Activated T-cell treated with anti-CD3 and anti-CD28 coated beads, Interleukin-2, amount 50 U/mL, for 4 hours (primary cell): Measurements from ENCODE around the gene FERMT2. TPM values are rescaled to one million over a fixed set of nuclear protein-coding genes. Genes with fewer than 3 reads are reported as not detected.
"Not testable (repeated sequence)": the region's sequence is repeated elsewhere in the genome, so short reads cannot be mapped to it uniquely, and the experiment has no call there.

ENCODE experiments used
- ATAC-seq, 2 donors: fragments of 200-7000 bp; cut with Tn5 transposase; one replicate each; pipeline ENCODE4 v1.10.0; 2021
- DNase-seq: peaks from one replicate; pipeline ENCODE4 v3.0.0-alpha.2; 2020
- H3K27me3 Mint-ChIP-seq: one replicate; pipeline ENCODE4 v1.8.0; 2021; ENCODE audit warnings: low read depth, mixed read lengths
- H3K36me3 Mint-ChIP-seq: one replicate; pipeline ENCODE4 v1.8.0; 2022; ENCODE audit warnings: mixed read lengths; ENCODE audit not compliant: insufficient read depth
- H3K4me1 Mint-ChIP-seq: one replicate; pipeline ENCODE4 v1.8.0; 2021; ENCODE audit warnings: low read depth, mixed read lengths
- H3K4me3 Mint-ChIP-seq: one replicate; pipeline ENCODE4 v1.8.0; 2021; ENCODE audit warnings: mild to moderate bottlenecking, moderate library complexity, mixed read lengths
- H3K9me3 Mint-ChIP-seq: one replicate; pipeline ENCODE4 v1.8.0; 2021; ENCODE audit warnings: mixed read lengths
- total RNA-seq, 3 donors: library from RNA; stranded (reverse); gene quantifications; one replicate each; pipeline ENCODE4 v1.2.1, GENCODE V29; 2021

The FERMT2 gene
- total RNA-seq, 3 donors from 2014 or later = 0.94 to 1.9 (median 1.6) TPM

DNA sequence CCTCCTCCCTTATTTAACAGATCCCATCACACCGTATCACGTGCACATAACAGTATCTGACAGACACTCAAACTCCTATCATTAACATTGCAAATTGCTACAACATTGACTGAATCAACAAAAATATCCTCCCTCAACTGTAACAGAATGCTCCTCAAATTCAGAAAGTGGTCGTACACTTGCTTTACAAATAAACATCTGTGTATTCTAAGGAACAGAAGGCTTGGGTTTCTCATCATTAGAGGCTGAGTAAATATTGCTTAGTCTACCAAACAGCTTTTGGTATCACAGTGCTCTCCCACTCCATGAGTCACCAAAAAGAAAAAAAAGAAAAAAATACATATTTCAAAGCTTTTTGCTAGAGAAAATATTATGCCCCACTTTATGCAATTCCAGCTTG lies 23.9 kb downstream of the FERMT2 start:
- Mint-ChIP-seq H3K36me3 (no peaks in the 10 kb centered on the region), H3K27me3 (peaks cover 3% of the 10 kb centered on the region), H3K4me3 (no peak overlapping the region), H3K4me1 (peaks cover 3% of the 10 kb centered on the region), H3K9me3 (no peaks in the 10 kb centered on the region)
- DNase-seq = no peak
- no peak for ATAC-seq

DNA sequence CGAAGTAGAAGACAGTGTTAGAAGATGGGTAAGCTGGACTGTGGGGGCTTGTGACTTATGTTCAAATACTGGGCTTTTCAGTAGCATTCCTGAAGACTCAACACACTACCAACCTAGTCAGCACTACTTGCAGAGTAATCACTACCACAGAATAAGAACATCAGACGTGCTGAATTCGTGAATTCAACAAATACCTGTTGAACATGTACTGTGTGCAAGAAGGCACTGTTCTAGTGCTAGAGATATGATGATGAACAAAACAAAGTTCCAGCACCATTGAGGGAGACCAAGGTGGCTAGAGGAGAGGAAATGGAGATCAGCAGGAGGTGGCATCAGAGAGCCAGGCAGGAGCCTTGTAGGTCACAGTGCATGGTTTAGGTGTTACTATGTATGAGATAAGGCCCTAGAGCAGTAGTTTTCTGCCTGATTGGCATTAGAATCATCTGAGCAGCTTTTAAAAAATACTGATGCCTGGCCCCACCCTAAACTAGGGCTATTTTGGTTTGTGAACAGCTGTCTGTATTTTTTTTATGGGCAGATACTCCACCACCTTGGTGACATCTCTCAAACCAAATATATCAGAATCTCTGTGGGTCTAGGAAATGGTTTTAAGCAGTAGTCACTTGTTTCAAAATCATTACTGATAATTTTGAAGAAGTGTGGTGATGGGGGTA lies 26.8 kb downstream of the FERMT2 start:
- Mint-ChIP-seq H3K4me3 (no peak overlapping the region), H3K27me3 (peaks cover 3% of the 10 kb centered on the region), H3K36me3 (no peaks in the 10 kb centered on the region), H3K4me1 (peaks cover 14% of the 10 kb centered on the region), H3K9me3 (no peaks in the 10 kb centered on the region)
- ATAC-seq = no peak
- no peak for DNase-seq

DNA sequence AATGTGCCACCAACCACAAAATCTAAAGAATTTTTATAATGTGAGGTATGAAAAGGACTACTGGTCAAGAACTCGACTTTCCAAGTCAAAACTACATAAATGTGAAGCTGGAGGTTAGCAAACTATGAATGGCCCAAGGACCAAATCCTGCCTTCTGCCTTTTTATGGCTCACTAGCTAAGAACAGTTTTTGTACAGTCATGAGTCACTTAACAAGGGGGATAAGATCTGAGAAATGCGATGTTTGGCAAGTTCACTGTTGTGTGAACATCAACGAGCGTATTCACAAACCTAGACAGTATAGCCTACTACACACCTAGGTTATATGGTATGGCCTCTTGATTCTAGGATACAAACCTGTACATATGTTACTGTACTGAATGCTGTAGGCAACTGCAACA lies 28.2 kb downstream of the FERMT2 start:
- ATAC-seq (no peak), DNase-seq (no peak)
- Mint-ChIP-seq H3K36me3 (no peaks in the 10 kb centered on the region), H3K4me3 (no peak overlapping the region), H3K9me3 (no peaks in the 10 kb centered on the region), H3K4me1 (peaks cover 26% of the 10 kb centered on the region), H3K27me3 (peaks cover 3% of the 10 kb centered on the region)

DNA sequence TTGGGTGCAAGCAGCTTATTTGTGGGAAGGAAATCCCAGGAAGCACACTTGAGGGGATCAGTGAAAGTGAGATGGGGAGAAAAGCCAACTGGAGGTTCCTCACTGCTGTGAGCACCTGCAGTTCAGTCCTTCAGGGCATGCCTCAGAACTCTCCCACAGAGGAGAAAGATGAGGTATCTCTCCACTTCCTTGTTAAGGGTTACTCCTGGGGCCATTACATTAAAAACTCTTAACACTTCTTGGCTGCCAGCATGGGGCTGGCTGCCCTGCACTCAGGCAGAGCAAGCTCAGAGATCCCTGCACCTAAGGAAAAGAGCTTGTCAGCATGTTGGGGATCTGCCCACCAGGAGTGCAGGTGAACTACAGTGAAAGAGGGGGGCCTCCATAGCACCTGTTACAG lies 28.8 kb downstream of the FERMT2 start:
- Mint-ChIP-seq H3K4me3 (no peak overlapping the region), H3K4me1 (peaks cover 30% of the 10 kb centered on the region), H3K27me3 (peaks cover 3% of the 10 kb centered on the region), H3K9me3 (no peaks in the 10 kb centered on the region), H3K36me3 (no peaks in the 10 kb centered on the region)
- ATAC-seq (no peak), DNase-seq (no peak)

DNA sequence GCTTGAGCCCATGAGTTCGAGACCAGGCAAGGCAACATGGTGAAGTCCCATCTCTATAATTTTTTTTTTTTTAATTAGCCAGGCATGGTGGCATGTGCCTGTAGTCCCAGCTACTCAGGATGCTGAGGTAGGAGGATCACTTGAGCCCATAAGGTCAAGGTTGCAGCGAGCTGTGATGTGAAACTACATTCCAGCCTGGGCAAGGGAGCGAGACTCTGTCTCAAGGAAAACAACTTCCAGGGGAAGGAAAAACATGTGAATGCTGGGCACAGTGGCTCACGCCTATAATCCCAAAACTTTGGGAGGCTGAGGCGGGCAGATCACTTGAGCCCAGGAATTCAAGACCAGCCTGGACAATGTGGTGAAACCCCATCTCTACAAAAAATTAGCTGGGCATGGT lies 30.4 kb downstream of the FERMT2 start:
- not testable (repeated sequence) for H3K27me3 Mint-ChIP-seq, H3K9me3 Mint-ChIP-seq, ATAC-seq, H3K36me3 Mint-ChIP-seq, H3K4me3 Mint-ChIP-seq, DNase-seq
- peaks cover 31% of the 10 kb centered on the region for H3K4me1 Mint-ChIP-seq

DNA sequence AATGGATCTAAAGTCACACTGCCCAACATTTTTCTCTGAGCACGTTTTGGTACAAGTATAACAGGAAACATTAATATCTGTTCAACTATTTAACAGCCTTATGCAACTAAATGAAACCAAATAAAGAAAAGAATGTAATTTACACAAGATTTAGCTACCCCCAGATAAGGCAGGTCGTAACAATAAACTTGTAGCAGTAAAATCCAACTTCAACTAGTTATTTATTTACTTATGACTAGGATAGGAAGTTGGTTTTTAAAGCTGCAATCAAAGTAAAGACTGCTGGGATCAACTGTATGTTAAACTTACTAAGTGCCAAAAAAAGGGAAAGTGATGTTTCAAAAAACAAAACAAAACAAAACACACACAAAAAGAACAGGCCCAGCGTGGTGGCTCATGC lies 30.9 kb downstream of the FERMT2 start:
- no peak for ATAC-seq
- peaks cover 31% of the 10 kb centered on the region for H3K4me1 Mint-ChIP-seq

DNA sequence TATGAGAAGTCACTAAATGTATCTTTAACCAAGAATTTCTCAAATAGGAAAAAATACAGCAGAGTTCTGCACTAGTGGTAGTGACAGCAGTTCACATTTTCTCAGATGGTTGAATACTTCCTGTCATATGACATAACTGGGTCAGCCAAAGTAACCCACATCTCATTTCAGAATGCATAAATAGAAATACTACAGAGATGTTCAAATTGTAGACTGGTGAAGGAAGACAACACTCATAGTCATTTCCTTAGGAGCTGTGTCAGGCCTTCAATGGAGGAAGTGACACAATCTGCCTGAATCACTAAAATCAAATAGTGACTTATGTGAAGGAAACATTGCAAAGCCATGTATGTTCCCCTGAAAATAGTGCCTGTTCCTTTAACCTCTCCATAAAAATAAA lies 32.4 kb downstream of the FERMT2 start:
- no peaks in the 10 kb centered on the region for H3K36me3 Mint-ChIP-seq
- H3K4me1 Mint-ChIP-seq = peaks cover 28% of the 10 kb centered on the region
- peak; percentile 95 to 98 for ATAC-seq
- peak; percentile 8 for DNase-seq
- no peaks in the 10 kb centered on the region for H3K9me3 Mint-ChIP-seq
- no peak overlapping the region for H3K4me3 Mint-ChIP-seq
- no peaks in the 10 kb centered on the region for H3K27me3 Mint-ChIP-seq

More for the DNA sequence above, 30.9 kb downstream of the FERMT2 start:
- no peak for DNase-seq
- Mint-ChIP-seq H3K27me3 (peaks cover 3% of the 10 kb centered on the region), H3K36me3 (no peaks in the 10 kb centered on the region), H3K9me3 (no peaks in the 10 kb centered on the region), H3K4me3 (no peak overlapping the region)

DNA sequence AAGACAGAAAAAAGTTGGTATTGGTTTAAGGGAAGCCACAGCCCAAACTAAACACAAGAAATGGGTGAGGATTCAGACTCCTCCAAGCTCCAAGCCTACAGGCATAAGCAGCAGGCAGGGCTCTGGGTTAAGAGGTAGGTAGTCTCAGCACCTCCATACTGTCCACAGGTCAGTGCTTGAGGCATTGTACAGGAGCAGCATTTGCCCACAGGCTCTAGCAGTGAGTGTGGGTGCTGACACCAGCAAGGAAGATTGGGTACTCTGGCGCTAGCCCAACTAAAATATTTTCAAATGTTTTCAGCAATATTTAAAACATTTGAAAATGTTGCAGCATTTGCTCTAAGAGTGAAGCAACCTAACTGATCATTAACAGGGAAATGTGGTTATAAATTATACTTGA lies 33.1 kb downstream of the FERMT2 start:
- Mint-ChIP-seq H3K27me3 (no peaks in the 10 kb centered on the region), H3K9me3 (no peaks in the 10 kb centered on the region), H3K4me3 (no peak overlapping the region), H3K36me3 (no peaks in the 10 kb centered on the region), H3K4me1 (peaks cover 28% of the 10 kb centered on the region)
- ATAC-seq (peak in 1 of 2 donors; percentile 12), DNase-seq (no peak)

DNA sequence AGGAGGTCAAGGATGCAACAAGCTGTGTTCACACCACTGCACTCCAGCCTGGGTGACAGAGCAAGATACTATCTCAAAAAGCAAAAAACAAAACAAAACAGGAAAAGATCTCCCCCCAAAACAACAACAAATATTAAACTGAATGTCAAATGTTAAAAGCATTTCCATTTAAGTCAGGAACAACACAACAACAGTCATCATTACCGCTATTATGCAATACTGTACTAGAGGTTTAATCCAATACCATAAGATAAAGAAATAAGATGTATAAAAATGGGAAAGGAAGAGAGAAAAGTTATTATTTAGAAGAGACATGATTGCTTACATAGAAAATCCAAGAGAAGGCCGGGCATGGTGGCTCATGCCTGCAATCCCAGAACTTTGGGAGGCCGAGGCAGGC lies 36.6 kb downstream of the FERMT2 start:
- Mint-ChIP-seq H3K27me3 (no peaks in the 10 kb centered on the region), H3K4me1 (peaks cover 20% of the 10 kb centered on the region), H3K4me3 (no peak overlapping the region), H3K9me3 (no peaks in the 10 kb centered on the region), H3K36me3 (no peaks in the 10 kb centered on the region)
- ATAC-seq (no peak), DNase-seq (no peak)

DNA sequence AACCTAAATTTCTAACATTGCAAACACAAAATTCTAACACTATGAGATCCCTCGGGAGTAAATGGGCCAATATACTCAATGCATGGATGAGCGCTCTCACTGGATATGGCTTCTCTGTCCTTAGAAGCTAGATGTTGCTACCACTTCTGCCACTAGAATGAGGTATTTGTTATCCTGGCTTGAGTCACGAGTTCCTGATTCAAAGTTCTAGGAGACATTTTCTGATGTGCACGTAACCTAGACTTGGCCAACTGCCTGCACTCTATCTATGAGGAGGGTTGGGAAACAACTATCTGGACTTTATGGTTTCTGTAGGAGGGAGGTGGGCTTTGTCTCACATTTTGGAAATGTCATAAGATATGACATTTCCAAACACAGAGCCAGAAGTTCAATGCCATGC lies 37.6 kb downstream of the FERMT2 start:
- H3K27me3 Mint-ChIP-seq = no peaks in the 10 kb centered on the region
- no peaks in the 10 kb centered on the region for H3K36me3 Mint-ChIP-seq
- DNase-seq (no peak), ATAC-seq (no peak)
- H3K9me3 Mint-ChIP-seq = no peaks in the 10 kb centered on the region
- peaks cover 10% of the 10 kb centered on the region for H3K4me1 Mint-ChIP-seq
- H3K4me3 Mint-ChIP-seq = no peak overlapping the region

DNA sequence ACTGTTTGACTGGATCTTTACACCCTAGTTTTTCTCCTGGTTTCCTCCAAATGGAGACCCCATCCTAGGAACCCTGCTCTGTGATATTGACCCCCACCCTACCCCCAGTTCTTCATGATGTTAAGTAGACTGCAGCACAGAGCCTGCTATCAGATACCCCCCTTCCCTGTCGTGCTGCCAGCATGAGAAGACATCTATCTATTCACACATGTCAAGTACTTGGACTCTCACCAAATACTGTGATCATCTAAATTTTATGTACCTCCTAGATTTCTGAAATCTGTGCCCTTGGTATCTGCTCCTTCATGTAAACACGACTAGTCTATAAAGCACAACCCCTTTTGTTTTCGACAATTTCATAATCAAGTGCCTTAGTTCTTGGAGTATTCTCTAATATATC lies 38.9 kb downstream of the FERMT2 start:
- Mint-ChIP-seq H3K4me3 (no peak overlapping the region), H3K36me3 (no peaks in the 10 kb centered on the region), H3K9me3 (no peaks in the 10 kb centered on the region), H3K4me1 (no peaks in the 10 kb centered on the region), H3K27me3 (no peaks in the 10 kb centered on the region)
- ATAC-seq (no peak), DNase-seq (no peak)

DNA sequence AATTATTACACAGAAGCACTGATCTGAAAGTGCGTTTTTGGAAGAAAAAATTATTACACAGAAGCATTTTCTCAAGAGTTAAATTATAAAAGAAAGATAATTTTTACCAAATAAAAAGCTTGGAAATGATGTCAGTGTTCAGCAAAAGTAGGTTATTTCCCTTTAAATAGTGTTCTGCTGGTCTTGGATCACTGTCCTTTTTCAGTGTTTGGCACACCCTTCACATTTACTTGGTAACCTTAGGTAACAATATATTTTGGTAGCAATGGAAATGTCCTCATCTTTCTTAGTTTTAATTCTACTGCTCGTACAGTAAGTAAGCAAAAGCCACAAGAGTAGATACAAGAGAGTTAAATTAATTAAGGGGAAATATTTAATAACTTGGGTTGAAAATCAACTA lies 40.3 kb downstream of the FERMT2 start:
- no peaks in the 10 kb centered on the region for H3K4me1 Mint-ChIP-seq
- H3K4me3 Mint-ChIP-seq = no peak overlapping the region
- H3K36me3 Mint-ChIP-seq = no peaks in the 10 kb centered on the region
- no peaks in the 10 kb centered on the region for H3K27me3 Mint-ChIP-seq
- ATAC-seq = no peak
- no peak for DNase-seq
- no peaks in the 10 kb centered on the region for H3K9me3 Mint-ChIP-seq

DNA sequence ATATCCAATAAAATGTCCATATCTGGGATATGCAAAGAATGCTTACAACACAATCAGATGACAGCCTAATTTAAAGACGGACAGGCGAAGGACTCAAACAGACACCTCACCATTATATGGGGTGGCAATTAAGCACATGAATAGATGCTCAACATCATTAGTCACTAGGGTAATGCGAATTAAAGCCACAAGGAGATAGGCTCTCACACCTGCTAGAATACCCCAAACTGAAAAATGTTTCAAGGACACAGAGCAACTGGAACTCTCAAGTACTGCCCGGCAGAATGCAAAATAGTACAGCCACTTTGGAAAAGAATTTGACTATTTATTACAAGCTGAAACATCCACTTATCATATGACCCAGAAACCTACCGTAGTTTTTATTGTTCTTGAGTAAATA lies 42.9 kb downstream of the FERMT2 start:
- Mint-ChIP-seq H3K27me3 (no peaks in the 10 kb centered on the region), H3K9me3 (no peaks in the 10 kb centered on the region), H3K4me3 (no peak overlapping the region), H3K36me3 (no peaks in the 10 kb centered on the region), H3K4me1 (no peaks in the 10 kb centered on the region)
- ATAC-seq (no peak), DNase-seq (no peak)

DNA sequence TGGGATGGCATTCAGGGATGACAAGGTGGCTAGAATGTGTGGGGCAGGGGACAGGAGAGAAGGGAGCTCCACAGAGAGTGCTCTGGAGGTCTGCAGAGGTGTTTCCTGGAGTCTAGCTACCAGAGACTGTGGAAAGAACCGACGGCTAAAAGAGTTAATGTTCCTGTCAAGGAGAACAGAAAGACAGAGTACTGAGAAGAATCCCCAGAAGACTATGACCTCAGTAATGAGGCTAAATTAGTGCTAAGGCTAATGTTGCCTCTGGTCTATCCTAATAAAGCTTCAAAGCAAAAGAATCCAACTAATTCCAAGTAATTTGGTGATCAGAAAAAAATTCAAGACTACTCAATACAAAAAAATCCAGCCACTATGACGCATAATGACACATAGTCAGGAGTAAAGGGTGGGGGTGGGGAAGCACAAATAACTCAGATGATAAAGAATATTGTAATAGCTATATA lies 44.7 kb downstream of the FERMT2 start:
- Mint-ChIP-seq H3K4me1 (no peaks in the 10 kb centered on the region), H3K4me3 (no peak overlapping the region), H3K9me3 (no peaks in the 10 kb centered on the region), H3K36me3 (no peaks in the 10 kb centered on the region), H3K27me3 (no peaks in the 10 kb centered on the region)
- ATAC-seq (no peak), DNase-seq (no peak)

DNA sequence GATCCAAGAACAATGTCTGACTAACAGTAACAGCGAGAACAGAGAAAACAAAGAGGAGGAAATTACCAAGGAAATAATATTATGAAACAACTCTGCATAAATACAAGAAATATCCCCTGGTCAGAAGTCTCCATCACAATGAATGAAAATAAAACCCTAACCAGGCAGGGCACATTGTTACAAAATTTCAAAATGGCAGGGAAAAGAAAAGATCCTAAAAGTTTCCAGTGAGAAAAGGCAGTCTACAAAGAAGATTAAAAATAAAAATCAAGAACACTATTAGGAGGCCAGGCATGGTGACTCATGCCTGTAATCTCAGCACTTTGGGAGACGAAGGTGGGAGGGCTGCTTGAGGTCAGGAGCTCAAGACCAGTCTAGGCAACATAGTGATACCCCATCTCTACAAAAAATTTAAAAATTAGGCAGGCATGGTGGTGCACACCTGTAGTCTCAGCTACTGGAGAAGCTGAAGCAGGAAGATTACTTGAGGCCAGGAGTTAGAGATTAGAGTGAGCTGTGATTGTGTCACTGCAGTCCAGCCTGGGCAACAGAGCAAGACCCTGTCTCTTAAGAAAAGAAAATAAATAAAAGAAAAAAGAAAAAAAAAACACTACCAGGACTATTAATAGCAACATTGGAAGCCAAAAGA lies 47.8 kb downstream of the FERMT2 start:
- ATAC-seq (no peak), DNase-seq (no peak)
- no peaks in the 10 kb centered on the region for H3K9me3 Mint-ChIP-seq
- no peak overlapping the region for H3K4me3 Mint-ChIP-seq
- no peaks in the 10 kb centered on the region for H3K36me3 Mint-ChIP-seq
- H3K4me1 Mint-ChIP-seq = no peaks in the 10 kb centered on the region
- H3K27me3 Mint-ChIP-seq = no peaks in the 10 kb centered on the region
